MCF 10A (cell line): ENCODE measurements around the gene S100Z. TPM values are rescaled to one million over a fixed set of nuclear protein-coding genes. Genes with fewer than 3 reads are reported as not detected.

Experiments
- BruUV-seq: library from RNA; stranded (reverse); fragments of 400-500 nt; replicated peaks from 2 replicates; lab custom pipeline; 2021; lab: Mats Ljungman, UMichigan
- CTCF ChIA-PET: fragments of 300-600 bp; sonication (Branson Sonifier 250); formaldehyde crosslinking; extraction: SDS; loops from one replicate; lab custom pipeline; 2021; ENCODE audit warnings: antibody characterized with exemption, inconsistent platforms; lab: Yijun Ruan, JAX
- POLR2A ChIA-PET: fragments of 300-600, 350-650 bp; sonication (Branson Sonifier 250); formaldehyde crosslinking; extraction: SDS; loops from one replicate; lab custom pipeline; 2020; ENCODE audit warnings: antibody characterized with exemption, inconsistent platforms; lab: Yijun Ruan, JAX
- DNase-seq: peaks from one replicate; pipeline ENCODE4 v3.0.0-alpha.2; 2018; ENCODE audit not compliant: unreplicated experiment
- H3K27ac Mint-ChIP-seq: one replicate; pipeline ENCODE4 v1.8.0; 2022; ENCODE audit warnings: mild to moderate bottlenecking, low read depth, mixed read lengths; ENCODE audit not compliant: unreplicated experiment
- H3K27me3 Mint-ChIP-seq: one replicate; pipeline ENCODE4 v1.8.0; 2022; ENCODE audit warnings: mixed read lengths; ENCODE audit not compliant: insufficient read depth, unreplicated experiment
- H3K36me3 Mint-ChIP-seq: one replicate; pipeline ENCODE4 v1.8.0; 2022; ENCODE audit warnings: mild to moderate bottlenecking, moderate library complexity, mixed read lengths; ENCODE audit not compliant: insufficient read depth, unreplicated experiment
- H3K4me1 Mint-ChIP-seq: one replicate; pipeline ENCODE4 v1.8.0; 2022; ENCODE audit warnings: mixed read lengths; ENCODE audit not compliant: insufficient read depth, unreplicated experiment
- H3K4me3 Mint-ChIP-seq: one replicate; pipeline ENCODE4 v1.8.0; 2022; ENCODE audit warnings: mild to moderate bottlenecking, moderate library complexity, mixed read lengths; ENCODE audit not compliant: unreplicated experiment
- H3K9me3 Mint-ChIP-seq: one replicate; pipeline ENCODE4 v1.8.0; 2022; ENCODE audit warnings: mixed read lengths; ENCODE audit not compliant: unreplicated experiment
- CTCF ChIP-seq: fragments of 200-600 bp; IDR thresholded peaks from one replicate; pipeline ENCODE4 v1.8.0; 2022; ENCODE audit warnings: antibody characterized with exemption, mild to moderate bottlenecking; ENCODE audit not compliant: unreplicated experiment
- intact Hi-C: fragments of 100-400 bp; cut with micrococcal nuclease; formaldehyde crosslinking; loops from 2 replicates; pipeline ENCODE4 v1.14.1; 2022
- total RNA-seq: library from RNA; stranded (reverse); gene quantifications from 2 replicates; pipeline ENCODE4 v1.2.3, GENCODE V29; 2022

Gene S100Z
- total RNA-seq, 1 experiment from 2014 or later: not detected

GRCh38 chr5:76841361-76841760, 8.5 kb upstream of the S100Z start:
- Mint-ChIP-seq H3K9me3 (no peaks in the 10 kb centered on the region), H3K4me1 (peaks cover 12% of the 10 kb centered on the region), H3K36me3 (peaks cover 16% of the 10 kb centered on the region), H3K27ac (no peak overlapping the region), H3K27me3 (no peaks in the 10 kb centered on the region), H3K4me3 (no peak overlapping the region)
- intact Hi-C loops: no loop called here
- no TSS peak for BruUV-seq
- CTCF ChIA-PET: interaction anchor here (0.7 to 1.6 kb wide), 2 partner anchors 8 to 651 kb away, joined by 3 read pairs; partner anchors contain the start of gene S100Z
- TF ChIP-seq CTCF: no peak
- POLR2A ChIA-PET: no interaction called here
- DNase-seq: no peak

GRCh38 chr5:76845890-76846289, 3.9 kb upstream of the S100Z start:
- no peak overlapping the region for H3K4me3 Mint-ChIP-seq
- BruUV-seq: no TSS peak
- POLR2A ChIA-PET: no interaction called here

GRCh38 chr5:76850543-76851145, 830 bp downstream of the S100Z start:
- intact Hi-C loops: no loop called here
- H3K4me1 Mint-ChIP-seq: no peaks in the 10 kb centered on the region
- CTCF ChIA-PET: interaction anchor here (0.6 kb wide), 1 partner anchor 126 kb away, joined by 3 read pairs; no protein-coding TSS in a partner anchor

More at GRCh38 chr5:76845890-76846289, 3.9 kb upstream of the S100Z start:
- no peaks in the 10 kb centered on the region for H3K27me3 Mint-ChIP-seq
- peaks cover 6% of the 10 kb centered on the region for H3K4me1 Mint-ChIP-seq
- TF ChIP-seq CTCF: no peak
- no peaks in the 10 kb centered on the region for H3K9me3 Mint-ChIP-seq
- CTCF ChIA-PET: interaction anchor here (0.5 to 0.7 kb wide), 2 partner anchors 63 to 171 kb away, joined by 3 read pairs; no protein-coding TSS in a partner anchor
- no peak for DNase-seq
- H3K27ac Mint-ChIP-seq: no peak overlapping the region
- intact Hi-C loops: no loop called here
- H3K36me3 Mint-ChIP-seq: peaks cover under 1% of the 10 kb centered on the region

More at GRCh38 chr5:76850543-76851145, 830 bp downstream of the S100Z start:
- no peak for TF ChIP-seq CTCF
- POLR2A ChIA-PET: interaction anchor here (0.6 kb wide), 1 partner anchor 139 kb away, joined by 3 read pairs; no protein-coding TSS in a partner anchor
- no peak for DNase-seq
- BruUV-seq: no TSS peak
- no peaks in the 10 kb centered on the region for H3K27me3 Mint-ChIP-seq
- H3K27ac Mint-ChIP-seq: no peak overlapping the region
- H3K4me3 Mint-ChIP-seq: no peak overlapping the region
- no peaks in the 10 kb centered on the region for H3K9me3 Mint-ChIP-seq
- no peaks in the 10 kb centered on the region for H3K36me3 Mint-ChIP-seq
